Right hindlimb (tissue), 1 donor: ENCODE results near the gene APEH.
"Not testable (repeated sequence)": the region's sequence is repeated elsewhere in the genome, so short reads cannot be mapped to it uniquely, and the experiment has no call there.

Experiments used
- DNase-seq: peaks from one replicate; pipeline ENCODE4 v3.0.0-alpha.2; 2018

APEH gene

DNA sequence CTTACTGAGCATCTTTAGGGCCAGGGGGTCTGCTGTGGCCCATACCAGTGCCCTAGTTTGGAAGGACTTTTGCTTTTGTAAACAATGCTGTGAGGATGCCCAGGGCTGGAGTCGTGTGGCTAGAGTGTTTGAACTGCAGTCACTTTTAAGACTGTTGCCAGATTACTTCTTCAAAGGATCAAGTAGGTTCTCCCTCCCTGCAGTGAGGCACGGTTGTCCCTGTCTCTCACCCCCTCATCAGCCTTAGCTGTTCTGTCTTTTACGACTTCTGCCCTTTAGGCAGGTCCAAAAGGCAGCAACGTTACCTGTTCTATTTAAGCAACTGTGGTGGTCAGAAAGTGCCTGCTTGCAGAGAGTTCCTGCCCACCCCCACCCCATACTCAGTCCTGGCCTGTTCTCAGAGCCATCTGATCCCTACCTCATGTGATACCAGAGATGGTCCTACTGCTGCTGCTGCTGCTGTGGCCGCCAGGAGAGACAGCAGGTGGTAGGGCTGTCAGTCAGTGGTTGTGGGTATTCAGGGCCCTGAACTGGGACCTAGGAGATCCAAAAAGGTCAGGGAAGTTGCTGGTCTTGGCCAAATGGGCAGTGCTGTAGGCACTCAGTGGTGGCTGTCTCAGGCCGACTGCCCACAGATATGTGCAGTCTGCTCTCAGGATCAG is 20.4 kb downstream of the APEH start:
- not testable (repeated sequence) for DNase-seq

DNA sequence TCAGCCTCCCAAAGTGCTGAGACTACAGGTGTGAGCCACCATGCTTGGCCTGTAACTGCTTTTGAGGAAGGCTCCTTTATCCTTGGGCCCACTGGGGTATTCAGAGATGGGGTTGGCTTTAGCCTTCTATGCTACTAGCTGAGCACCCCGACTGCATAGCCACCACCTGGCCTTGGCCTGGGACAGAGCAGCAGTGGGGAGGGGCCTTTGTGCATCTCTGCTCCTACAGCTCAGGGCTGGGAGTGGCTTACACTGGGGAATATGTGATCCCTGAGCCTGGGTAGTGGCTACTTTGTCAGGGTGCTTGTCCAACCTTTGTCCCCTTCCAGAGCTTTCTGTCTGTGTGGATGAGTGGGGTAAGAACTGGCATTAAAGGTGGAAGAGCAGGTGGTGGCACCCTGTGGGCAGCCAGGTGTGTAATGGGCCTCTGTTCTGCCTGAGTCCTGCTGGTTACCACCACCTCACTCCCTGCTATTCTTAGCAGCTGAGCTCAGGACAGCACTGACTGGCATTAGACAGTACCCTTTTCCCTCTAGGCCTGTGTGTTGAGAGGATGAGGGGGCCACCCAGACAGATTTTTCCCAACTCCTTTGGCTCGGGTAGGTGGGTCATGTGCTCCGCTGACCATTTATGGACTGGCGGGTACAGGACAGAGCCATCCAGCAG is 21.3 kb downstream of the APEH start:
- DNase-seq, result not testable (repeated sequence)

DNA sequence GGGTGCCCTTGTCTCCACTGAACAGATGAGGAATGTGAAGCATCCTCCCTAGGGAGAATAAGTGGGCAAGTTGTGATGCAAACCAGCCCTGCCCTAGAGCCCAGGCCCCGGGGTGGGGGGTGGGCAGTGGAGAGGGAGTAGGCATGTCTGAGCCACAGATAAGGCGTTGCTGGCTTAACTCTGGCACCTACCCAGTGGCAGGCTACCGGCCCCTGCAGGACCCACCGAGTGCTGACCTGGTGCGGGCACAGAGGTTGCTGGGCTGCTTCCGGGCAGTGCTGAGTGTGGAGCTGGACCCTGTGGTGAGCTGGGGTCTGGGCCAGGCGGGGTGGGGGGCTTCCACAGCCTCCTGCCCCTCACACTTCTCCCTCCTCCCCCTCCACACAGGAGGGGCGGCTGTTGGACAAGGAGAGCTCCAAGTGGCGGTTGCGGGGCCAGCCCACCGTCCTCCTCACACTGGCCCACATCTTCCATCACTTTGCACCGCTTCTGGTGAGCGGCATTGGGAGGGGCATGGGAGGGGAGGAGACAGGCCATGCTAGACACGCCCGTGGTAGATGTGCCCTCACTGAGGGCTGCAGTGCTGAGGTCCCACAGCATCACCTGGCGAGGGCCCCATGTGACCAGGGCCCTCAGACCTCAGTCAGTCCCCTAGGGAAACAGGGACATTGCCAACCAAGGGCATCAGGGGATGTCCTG is 25.3 kb downstream of the APEH start:
- DNase-seq, result no peak

DNA sequence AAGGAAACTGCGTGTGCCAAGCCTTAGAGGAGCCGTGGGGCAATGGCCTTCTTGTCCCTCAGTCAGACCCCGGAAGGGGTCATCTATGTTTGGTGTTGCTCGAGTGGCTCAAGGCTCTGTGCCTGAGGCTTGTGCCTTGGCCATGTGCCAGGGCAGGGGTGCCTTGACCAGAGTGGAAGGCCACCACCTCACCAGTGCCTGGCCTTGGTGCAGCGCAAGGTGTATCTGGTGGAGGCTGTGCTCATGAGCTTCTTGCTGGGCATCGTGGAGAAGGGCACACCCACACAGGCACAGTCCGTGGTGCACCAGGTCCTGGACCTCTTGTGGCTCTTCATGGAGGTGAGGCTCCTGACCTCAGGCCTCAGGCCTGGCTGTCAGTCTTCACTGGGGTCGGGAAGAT is 25.9 kb downstream of the APEH start:
- DNase-seq, result no peak

DNA sequence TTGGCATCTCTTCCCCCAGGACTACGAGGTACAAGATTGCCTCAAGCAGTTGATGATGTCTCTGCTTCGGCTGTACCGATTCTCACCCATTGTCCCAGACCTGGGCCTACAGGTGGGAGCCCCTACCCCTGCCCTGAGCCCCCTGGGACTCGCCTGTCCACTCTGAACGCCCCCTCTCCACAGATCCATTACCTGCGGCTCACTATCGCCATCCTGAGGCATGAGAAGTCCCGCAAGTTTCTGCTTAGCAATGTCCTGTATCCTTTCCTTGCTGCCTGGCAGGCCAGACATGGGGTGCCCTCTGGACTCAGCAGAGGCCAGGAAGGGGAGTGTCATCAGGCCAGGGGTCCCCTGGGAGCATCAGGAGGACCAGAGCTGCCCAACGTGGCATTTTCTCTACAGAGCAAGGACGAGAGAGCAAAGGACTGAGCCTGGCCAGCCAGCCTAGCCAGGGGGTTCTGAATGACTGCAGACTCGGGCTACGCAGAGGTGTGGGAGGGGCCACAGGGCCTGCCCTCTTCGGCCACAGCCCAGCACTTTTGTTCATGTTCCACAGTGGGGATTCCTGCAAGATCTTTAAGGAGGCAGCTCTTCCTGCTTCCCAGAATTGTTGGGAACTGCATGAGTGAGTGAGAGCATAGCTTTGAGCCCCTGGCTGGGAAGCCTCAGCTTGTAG is 26.4 kb downstream of the APEH start:
- DNase-seq, result no peak

DNA sequence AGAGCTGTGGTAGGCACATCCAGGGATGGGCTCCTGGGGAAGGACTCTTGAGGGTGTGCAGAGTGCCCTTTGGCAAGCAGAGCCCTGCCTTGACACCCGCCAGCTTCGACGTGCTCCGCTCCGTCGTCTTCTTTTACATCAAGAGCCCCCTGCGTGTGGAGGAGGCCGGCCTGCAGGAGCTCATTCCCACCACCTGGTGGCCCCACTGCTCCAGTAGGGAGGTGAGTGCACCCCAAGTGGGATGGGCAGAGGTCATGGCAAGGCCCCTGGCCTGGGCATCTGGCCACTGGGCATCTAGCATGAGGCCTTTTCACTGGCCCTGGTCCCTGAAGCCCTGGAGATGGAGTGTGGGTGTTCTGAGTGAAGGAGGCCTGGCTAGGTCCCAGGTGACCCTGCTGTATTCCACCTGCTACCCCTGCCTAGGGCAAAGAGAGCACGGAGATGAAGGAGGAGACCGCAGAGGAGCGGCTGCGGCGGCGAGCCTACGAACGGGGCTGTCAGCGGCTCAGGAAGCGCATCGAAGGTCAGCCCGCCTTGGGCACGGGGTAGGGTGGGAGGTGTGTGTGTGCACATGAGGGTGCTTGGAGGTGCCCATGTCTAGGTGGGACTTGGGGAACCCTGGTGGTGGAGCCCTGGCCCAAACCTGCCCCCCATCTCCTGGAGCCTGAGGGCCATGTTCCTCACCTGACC is 27.4 kb downstream of the APEH start:
- no peak for DNase-seq

DNA sequence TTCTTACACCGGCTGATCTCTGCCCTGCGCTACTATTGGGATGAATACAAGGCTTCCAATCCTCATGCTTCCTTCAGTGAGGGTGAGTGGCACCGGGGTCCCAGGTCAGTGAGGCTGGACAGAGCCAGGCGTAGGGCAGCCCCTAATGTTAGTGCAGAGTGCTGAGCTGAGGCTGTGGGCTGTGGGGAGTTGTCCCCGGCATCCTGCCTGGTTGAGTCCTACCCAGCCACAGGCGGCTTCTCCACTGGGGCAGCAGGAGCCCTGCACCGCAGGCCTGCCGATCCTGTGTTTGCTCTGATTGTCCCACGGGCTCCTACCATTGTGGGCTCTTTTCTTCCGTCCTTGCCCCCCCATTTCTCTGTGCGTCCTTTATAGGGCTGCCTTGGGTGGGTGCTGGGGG is 28.5 kb downstream of the APEH start:
- DNase-seq, result no peak

DNA sequence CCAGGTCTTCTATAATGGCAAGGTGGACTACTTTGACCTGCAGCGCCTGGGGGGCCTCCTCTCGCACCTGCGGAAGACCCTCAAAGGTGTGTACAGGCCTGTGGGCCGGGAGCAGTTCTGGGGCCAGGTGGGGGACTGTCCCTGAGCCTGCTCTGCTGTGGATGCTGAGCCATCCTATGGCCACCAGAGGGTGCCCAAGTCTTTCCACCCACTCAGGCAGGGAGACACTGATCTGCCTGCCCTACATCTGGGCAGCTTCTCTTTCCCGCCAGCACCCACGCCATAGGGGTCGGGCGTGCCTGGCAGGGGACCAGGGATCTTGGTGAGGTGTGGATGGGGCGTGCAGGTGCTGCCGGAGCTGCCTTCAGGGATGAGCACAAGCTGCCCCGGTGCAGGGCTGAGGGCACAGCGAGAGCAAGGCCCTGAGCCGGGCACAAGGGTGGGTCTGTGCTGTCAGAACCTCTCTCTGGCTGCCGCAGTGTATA is 29.3 kb downstream of the APEH start:
- DNase-seq, result peak; percentile 71

DNA sequence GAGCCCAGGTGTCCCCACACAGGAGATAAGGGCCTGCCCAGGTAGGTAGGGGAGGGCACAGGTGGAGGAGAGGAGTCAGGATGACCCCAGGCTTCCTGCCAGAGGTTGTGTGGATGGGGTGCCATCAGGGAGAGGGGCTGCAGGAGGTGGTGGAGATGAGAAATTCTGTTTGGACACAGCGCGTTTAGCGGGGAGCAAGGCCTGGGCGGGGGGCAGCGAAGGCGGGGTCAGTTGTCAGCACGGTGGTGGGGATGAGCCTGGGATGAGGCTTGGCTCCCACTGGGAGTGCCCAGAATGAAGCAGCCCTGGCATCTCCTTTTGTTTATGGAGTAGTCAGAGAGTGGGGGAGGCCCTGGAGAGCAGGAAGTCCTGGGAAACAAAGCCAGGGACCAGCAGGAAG is 29.8 kb downstream of the APEH start:
- DNase-seq, result no peak

DNA sequence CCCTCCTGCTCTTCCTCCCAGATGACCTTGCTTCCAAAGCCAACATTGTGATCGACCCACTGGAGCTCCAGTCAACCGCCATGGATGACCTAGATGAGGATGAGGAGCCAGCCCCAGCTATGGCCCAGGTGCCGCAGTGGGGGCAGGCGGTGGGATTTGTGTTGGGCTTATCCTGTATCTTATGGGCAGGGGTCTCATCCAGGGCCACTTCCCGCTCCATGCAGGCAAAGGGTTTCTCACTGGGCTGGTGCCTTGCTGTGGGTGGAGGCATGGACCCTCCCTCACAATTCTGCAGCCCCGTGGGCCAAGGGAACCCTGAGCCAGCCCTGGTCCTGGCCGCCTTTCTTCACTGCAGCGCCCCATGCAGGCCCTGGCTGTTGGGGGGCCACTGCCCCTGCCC is 30.5 kb downstream of the APEH start:
- no peak for DNase-seq

DNA sequence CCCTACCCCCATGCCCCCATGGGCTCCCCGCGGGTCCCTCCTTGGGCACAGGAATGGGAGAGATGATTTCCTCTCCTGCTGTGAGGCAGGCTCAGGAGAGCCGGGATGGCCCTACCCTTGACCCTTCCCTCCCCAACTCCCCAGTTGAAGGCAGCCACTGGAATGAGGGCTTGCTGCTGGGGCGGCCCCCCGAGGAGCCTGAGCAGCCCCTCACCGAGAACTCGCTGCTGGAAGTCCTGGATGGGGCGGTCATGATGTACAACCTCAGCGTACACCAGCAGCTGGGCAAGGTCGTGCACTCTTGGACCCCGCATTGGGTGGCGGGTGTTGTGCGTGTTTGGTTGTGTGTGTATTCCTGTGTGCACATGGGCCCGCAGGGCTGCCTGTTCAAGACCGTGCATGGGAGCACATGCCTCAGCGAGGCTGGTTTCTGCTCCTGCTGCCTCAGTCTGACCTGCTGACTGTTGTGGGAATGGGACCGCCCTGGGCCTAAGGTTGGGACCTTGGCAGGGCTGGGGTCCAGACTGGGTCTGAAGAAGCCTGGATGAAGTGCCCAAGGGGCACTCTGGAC is 31.3 kb downstream of the APEH start:
- no peak for DNase-seq

DNA sequence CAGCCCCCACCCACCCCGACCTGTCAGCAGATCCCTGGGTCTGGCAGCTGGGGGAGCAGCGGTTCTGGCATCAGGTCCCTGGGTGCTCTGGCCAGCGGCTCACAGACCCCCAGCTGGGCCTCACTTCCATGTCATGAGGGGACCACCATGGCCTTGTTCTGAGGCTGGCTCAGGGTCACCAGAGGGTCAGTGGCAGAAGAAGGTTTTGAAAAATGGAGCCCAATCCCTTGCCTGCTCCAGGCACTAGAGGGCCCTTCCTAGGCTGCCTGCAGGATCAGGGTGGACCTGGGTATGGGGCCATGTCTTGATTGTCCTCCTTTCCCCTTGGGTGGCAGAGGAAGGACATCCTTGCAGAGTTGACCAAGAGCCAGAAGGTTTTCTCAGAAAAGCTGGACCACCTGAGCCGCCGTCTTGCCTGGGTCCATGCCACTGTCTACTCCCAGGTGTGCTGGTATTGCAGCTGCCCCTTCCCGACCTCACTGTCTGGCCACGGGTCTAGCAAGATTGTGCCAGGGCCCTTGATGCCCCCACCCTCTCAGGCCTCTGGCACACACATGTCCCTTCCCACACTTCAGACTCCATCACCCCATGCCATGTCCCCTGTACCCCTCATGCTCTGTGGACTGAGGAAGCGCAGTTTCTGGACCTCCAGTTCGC is 32.4 kb downstream of the APEH start:
- no peak for DNase-seq

DNA sequence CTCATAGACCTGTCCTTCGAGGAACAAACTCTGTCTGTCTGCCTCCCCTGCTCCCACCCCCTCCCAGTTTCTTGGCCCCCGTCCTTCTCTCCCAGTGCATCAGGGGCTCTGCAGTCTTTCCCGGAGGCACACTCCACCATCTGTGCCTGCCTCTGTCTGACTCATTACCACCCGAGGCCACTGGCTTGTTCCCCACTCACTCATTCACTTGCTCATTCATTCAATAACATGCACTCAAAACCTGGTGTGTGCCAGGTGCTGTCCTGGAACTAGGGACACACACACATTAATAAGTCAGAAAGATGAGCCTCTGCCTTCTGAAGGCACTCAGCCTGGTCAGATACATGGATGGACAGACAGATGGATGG is 32.9 kb downstream of the APEH start:
- DNase-seq, result no peak

DNA sequence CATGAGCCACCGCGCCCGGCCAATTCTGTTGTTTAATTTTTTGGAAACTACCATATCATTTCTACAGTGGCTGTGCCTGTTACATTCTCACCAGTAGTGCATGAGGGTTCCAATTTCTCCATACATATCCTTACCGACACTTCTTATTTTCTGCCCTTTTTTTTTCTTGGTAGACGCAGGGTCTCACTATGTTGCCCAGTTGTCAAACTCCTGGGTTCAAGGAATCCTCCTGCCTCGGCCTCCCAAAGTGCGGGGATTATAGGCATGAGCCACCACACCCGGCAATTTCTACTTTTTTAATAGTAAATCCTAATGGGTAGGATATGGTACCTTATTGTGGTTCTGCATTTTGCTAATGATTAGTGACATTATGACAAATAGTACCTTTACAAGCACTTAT is 35.7 kb downstream of the APEH start:
- no peak for DNase-seq

DNA sequence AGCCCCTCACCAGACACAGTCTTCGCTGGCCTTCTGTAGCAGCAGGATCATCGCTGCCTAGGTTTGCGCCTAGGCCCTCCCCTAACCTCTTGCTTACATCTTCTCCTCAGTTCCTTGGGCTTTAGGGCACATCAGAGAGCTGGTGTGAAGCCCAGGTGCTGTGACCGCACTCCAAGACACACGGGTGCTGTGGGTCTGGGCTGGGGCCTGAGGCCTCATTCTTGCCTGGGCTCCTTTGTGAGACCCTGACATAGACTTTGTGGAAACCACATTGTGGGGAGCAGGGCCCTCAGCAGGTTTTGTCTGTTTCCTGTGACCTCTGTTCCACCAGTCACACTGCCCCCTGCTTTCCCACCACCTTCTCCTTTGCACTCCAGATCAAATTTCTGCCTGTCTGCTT is 37.3 kb downstream of the APEH start:
- no peak for DNase-seq

DNA sequence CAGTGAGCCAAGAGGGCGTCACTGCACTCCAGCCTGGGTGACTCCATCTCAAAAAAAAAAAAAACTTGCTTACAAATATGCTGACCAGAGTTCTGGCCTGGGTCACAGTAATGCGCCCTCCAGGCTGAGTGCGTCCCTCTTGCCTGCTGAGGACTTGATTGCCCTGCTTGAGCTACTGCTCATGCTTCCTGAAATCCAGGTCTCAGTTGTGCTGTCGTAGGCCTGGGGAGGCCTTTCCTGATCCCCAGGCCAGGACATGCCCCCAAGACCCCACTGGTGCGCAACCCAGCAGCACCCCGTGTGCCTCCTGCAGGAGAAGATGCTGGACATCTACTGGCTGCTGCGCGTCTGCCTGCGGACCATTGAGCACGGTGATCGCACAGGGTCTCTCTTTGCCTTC is 38.0 kb downstream of the APEH start:
- DNase-seq, result no peak

DNA sequence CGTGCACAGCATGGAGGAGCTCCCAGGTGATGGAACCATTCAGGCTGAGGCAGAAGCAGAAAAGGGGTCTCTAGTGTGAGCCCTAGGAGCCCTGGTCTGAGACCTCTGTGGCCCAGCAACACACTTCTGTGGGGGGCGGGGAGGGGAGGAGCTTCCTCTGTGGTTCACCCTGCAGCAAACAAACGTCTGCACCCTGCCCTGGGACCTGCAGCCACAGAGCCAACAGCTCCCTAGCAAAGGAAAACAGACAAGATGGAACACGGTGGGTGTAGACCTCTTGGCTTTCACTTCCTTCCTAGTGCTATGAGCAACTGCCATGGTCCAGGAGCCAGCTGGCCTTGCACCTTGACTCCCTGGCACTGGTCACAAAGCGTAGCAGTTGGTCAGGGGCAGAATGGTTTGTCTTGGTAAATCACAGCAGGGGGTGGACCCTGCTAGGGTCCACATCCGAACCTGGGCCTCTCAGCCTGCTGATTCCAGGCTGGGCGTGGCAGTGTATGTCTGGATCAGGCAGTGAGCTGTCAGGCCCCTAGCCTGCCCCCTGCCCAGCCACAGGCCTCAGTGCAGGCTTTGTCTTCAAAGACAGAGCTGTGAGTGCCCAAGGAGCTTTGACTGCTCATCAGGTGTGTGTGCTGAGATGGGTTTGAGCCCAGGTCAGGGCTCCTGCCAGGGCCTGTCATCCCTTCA is 38.6 kb downstream of the APEH start:
- no peak for DNase-seq

DNA sequence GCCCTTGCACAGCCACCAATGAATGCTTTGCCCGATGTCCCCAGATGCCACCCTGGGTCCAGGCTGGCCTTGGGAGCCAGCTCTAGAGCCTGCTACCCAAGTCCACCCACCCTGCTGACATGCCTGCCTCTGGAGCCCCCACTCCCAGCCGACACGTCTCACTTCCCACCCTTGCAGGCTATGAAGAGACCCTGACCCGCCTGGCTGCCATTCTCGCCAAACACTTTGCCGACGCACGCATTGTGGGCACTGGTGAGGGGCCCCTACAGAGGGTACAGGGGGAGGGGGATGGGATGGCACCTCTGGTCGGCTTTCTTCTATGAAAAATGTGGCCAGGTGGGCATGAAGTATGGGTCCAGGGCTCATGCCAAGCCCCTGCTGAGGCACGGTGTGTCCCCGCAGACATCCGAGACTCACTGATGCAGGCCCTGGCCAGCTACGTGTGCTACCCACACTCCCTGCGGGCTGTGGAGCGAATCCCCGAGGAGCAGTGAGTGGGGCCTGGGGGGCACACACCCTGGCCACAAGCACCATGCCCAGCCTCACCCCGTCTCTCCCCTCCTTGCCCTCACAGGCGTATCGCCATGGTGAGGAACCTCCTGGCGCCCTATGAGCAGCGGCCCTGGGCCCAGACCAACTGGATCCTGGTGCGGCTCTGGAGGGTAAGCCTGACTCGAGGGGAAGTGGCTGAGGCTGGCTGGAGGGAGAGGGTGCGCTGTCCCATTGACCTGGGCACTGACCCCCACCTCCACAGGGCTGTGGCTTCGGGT is 39.4 kb downstream of the APEH start:
- no peak for DNase-seq

DNA sequence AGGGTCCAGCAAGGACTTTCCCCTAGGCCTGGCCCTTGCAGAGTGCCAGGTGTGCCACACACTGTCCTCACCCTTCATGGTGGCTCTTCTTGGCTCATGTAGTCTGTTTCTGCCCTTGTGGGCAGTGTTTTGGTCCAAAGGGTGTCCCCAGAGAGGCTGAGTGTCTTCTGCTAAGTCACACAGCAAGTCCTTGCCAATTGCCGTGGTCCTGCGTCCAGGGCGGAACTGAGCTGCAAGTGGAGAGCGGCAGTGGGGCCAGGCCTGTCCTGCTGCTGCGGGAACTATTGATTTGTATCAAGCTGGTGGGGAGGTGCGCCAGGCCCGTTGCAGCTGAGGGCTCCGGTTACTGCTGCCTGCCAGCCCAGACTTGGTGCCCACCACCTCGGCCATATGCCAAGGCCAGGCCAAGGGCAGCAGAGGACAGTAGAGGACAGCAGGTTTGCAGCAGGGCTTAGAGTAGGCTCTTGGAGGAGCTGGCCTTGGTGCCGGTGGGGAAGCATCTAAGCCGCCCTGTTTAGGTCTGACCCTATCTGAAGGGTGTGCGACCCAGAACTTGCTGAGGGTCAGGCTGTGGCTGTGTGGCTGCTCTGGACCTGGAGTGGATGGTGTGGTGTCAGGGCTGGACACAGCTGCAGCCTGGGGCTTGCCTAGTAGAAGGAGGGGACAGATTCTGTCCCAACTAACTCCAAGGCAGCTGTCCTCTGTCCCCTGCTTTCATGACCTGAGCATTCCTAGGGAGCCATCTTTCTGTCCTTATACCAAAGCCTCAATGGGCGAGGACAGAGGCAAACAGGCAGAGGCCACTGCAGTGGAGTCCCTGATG is 40.8 kb downstream of the APEH start:
- no peak for DNase-seq

DNA sequence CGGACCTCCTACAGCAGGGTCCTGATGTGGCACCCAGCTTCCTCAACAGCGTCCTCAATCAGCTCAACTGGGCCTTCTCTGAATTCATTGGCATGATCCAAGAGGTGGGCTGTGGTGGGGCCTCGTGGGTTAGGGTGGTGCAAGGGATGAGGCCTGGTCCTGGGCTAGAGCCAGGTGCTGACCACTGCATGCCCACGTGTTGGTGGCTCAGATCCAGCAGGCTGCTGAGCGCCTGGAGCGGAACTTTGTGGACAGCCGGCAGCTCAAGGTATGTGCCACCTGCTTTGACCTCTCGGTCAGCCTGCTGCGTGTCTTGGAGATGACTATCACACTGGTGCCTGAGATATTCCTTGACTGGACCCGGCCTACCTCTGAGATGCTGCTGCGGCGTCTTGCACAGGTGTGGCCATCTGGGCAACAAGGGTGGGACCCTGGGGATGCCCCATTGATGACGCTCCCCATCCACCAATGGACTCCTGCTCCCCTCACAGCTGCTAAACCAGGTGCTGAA is 41.5 kb downstream of the APEH start:
- no peak for DNase-seq
